ENCODE results near the gene SALL4. TPM values are rescaled to one million over a fixed set of nuclear protein-coding genes. Genes with fewer than 3 reads are reported as not detected.

The SALL4 gene
- total RNA-seq, 2 donors from 2014 or later: 333 to 397 TPM

DNA sequence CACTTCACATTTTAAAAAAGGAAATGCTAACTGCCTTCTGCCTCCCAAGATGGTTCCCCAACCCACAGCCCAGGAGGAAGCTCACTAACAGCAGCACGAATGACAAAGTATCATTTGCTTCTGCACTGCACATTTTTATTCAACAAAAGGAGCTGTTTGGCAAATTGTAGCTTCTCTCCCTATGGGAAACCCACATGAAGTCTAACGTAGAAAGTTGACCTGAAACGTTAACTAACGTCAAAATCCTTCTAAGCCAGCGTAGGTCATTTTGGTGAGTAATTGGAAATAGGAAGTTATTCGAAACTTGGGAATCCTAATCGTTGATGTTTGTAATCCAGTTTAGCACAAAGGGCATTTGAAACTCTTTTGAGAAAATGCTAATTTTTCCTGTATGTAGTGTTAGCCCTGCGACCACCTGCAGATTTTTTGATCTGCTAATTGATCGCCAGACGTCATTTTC lies 2.9 kb downstream of the SALL4 start:
- Mint-ChIP-seq H3K4me3 (peak overlapping the region; percentile 98), H3K9me3 (no peaks in the 10 kb centered on the region), H3K4me1 (peaks cover 60% of the 10 kb centered on the region), H3K36me3 (ENCODE audit: low read depth) (peaks cover 37% of the 10 kb centered on the region), H3K27me3 (ENCODE audit: insufficient read depth) (no peaks in the 10 kb centered on the region), H3K27ac (peak overlapping the region; percentile 93)
- TF ChIP-seq, protein P1, sequence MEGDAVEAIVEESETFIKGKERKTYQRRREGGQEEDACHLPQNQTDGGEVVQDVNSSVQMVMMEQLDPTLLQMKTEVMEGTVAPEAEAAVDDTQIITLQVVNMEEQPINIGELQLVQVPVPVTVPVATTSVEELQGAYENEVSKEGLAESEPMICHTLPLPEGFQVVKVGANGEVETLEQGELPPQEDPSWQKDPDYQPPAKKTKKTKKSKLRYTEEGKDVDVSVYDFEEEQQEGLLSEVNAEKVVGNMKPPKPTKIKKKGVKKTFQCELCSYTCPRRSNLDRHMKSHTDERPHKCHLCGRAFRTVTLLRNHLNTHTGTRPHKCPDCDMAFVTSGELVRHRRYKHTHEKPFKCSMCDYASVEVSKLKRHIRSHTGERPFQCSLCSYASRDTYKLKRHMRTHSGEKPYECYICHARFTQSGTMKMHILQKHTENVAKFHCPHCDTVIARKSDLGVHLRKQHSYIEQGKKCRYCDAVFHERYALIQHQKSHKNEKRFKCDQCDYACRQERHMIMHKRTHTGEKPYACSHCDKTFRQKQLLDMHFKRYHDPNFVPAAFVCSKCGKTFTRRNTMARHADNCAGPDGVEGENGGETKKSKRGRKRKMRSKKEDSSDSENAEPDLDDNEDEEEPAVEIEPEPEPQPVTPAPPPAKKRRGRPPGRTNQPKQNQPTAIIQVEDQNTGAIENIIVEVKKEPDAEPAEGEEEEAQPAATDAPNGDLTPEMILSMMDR (conservative IDR thresholded peaks at IDR 0.05): no peak
- Histone ChIP-seq H3K36me3 (ENCODE audit: control insufficient read depth, insufficient read depth, low read length) (peaks cover 34% of the 10 kb centered on the region), H3K9me3 (ENCODE audit: control insufficient read depth, low read length) (no peaks in the 10 kb centered on the region), H3K27me3 (ENCODE audit: control insufficient read depth, insufficient read depth, low read length, poor library complexity, severe bottlenecking) (no peaks in the 10 kb centered on the region), H3K27ac (ENCODE audit: low read depth, low read length) (peak overlapping the region; percentile 2), H3K9ac (ENCODE audit: extremely low read depth, low read length, poor library complexity, severe bottlenecking) (peak overlapping the region; percentile 94), H3K4me1 (ENCODE audit: control insufficient read depth, insufficient read depth, low read length) (peaks cover 19% of the 10 kb centered on the region), H3K4me3 (ENCODE audit: low read length) (peak overlapping the region; percentile 99)
- DNase-seq: peak; percentile 60
- WGBS, 2 experiments (ENCODE audit: insufficient coverage in 1 of 2, insufficient read length in 1 of 2): 0 to 1% methylated on average over 7 to 10 of the region's 10 CpGs

DNA sequence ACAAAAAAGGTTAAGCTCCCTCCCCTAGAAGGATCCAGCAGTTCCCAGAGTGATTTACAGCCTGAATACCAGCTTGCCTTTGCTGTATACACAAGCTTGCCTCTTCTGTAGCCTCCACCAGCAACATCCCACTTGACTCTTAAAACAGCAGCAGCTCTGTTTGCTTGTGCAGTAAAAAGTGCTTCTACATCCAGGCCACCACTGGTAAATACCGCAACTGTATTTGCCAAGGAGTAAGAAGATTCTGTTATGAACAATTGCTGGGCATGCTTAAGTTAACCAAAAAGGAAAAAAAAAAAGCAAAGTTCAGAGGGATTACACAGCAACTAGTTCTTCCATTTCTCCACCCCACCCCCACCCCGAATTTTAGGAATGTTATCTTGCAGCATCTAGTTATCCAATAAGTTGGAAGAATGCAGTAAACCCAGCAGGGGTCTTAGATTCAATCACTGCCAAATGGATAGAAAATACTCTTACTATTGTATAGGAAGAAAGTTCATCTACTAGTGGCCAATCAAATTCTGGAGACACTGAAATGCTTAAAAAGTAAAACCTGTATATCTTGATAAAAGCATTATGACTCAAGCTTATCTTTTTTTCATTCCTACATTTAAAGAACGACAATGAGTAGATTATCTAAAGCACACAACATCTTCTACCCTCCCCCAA lies 4.8 kb downstream of the SALL4 start:
- Mint-ChIP-seq H3K27ac (peak overlapping the region; percentile 93), H3K4me1 (peaks cover 59% of the 10 kb centered on the region), H3K36me3 (ENCODE audit: low read depth) (peaks cover 53% of the 10 kb centered on the region), H3K27me3 (ENCODE audit: insufficient read depth) (no peaks in the 10 kb centered on the region), H3K9me3 (no peaks in the 10 kb centered on the region), H3K4me3 (peak overlapping the region; percentile 98)
- Histone ChIP-seq H3K36me3 (ENCODE audit: control insufficient read depth, insufficient read depth, low read length) (peaks cover 52% of the 10 kb centered on the region), H3K27me3 (ENCODE audit: control insufficient read depth, insufficient read depth, low read length, poor library complexity, severe bottlenecking) (no peaks in the 10 kb centered on the region), H3K9ac (ENCODE audit: extremely low read depth, low read length, poor library complexity, severe bottlenecking) (peak overlapping the region; percentile 94), H3K9me3 (ENCODE audit: control insufficient read depth, low read length) (no peaks in the 10 kb centered on the region), H3K4me1 (ENCODE audit: control insufficient read depth, insufficient read depth, low read length) (peaks cover 29% of the 10 kb centered on the region), H3K4me3 (ENCODE audit: low read length) (peak overlapping the region; percentile 99), H3K27ac (ENCODE audit: low read depth, low read length) (peak overlapping the region; percentile 73)
- TF ChIP-seq, protein P1 (conservative IDR thresholded peaks at IDR 0.05): no peak
- 8 to 15% methylated on average over 2 of the region's 3 CpGs for WGBS, 2 experiments (ENCODE audit: insufficient coverage in 1 of 2, insufficient read length in 1 of 2)
- peak; percentile 64 for DNase-seq

DNA sequence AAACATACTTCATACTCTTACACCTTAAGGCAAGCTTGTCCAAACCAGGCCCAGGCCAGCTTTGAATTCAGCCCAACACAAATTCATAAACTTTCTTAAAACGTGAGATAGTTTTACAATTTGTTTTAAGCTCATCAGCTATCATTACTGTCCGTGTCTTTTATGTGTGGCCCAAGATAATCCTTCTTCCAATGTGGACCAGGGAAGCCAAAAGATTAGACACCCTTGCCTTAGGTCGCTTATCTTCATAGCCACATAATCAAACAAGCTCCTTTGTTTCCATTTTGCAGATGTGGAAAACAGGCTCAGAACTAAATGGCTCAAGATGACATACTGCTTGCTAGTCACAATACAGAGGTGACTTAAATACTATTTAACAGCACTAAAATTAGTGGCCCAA lies 6.0 kb downstream of the SALL4 start:
- H3K4me3 Mint-ChIP-seq: peak overlapping the region; percentile 98
- Histone ChIP-seq H3K27me3 (ENCODE audit: control insufficient read depth, insufficient read depth, low read length, poor library complexity, severe bottlenecking) (no peaks in the 10 kb centered on the region), H3K4me1 (ENCODE audit: control insufficient read depth, insufficient read depth, low read length) (peaks cover 30% of the 10 kb centered on the region), H3K36me3 (ENCODE audit: control insufficient read depth, insufficient read depth, low read length) (peaks cover 63% of the 10 kb centered on the region), H3K9me3 (ENCODE audit: control insufficient read depth, low read length) (no peaks in the 10 kb centered on the region), H3K4me3 (ENCODE audit: low read length) (peak overlapping the region; percentile 99), H3K9ac (ENCODE audit: extremely low read depth, low read length, poor library complexity, severe bottlenecking) (peak overlapping the region; percentile 94), H3K27ac (ENCODE audit: low read depth, low read length) (no peak overlapping the region)
- DNase-seq: no peak
- peak overlapping the region; percentile 93 for H3K27ac Mint-ChIP-seq
- 63 to 95% methylated on average over 2 to 3 of the region's 3 CpGs for WGBS, 2 experiments (ENCODE audit: insufficient coverage in 1 of 2, insufficient read length in 1 of 2)
- TF ChIP-seq, protein P1 (conservative IDR thresholded peaks at IDR 0.05): no peak
- H3K27me3 Mint-ChIP-seq (ENCODE audit: insufficient read depth): no peaks in the 10 kb centered on the region
- no peaks in the 10 kb centered on the region for H3K9me3 Mint-ChIP-seq
- peaks cover 60% of the 10 kb centered on the region for H3K4me1 Mint-ChIP-seq
- peaks cover 64% of the 10 kb centered on the region for H3K36me3 Mint-ChIP-seq (ENCODE audit: low read depth)

Measured in endodermal cell (in vitro differentiated cells).